ENCODE results near the gene CHEK2. TPM values are rescaled to one million over a fixed set of nuclear protein-coding genes. Genes with fewer than 3 reads are reported as not detected.
A peak's percentile ranks its signal among the peaks of the same experiment; 100 is the strongest.

Gene CHEK2
- total RNA-seq, 2 donors from 2014 or later: 67.5 to 72.3 TPM

- H3K4me3 Mint-ChIP-seq: no peak overlapping the region
- H3K36me3 Mint-ChIP-seq (ENCODE audit: low read depth): peaks cover 68% of the 10 kb centered on the region
- H3K4me3 ChIP-seq (ENCODE audit: low read length): peak overlapping the region; percentile 23
Observed at GRCh38 chr22:28783786-28784671, 42.4 kb upstream of the CHEK2 start.

GRCh38 chr22:28780296-28780695 is 38.7 kb upstream of the CHEK2 start:
- Mint-ChIP-seq H3K9me3 (no peaks in the 10 kb centered on the region), H3K36me3 (ENCODE audit: low read depth) (peaks cover 61% of the 10 kb centered on the region), H3K27ac (no peak overlapping the region), H3K4me1 (peaks cover 10% of the 10 kb centered on the region), H3K27me3 (ENCODE audit: insufficient read depth) (no peaks in the 10 kb centered on the region), H3K4me3 (no peak overlapping the region)
- peaks cover 59% of the 10 kb centered on the region for H3K36me3 ChIP-seq (ENCODE audit: control insufficient read depth, insufficient read depth, low read length)
- no peak for TF ChIP-seq CTCF (conservative IDR thresholded peaks at IDR 0.05)
- H3K9ac ChIP-seq (ENCODE audit: extremely low read depth, low read length, poor library complexity, severe bottlenecking): no peak overlapping the region
- no peaks in the 10 kb centered on the region for H3K9me3 ChIP-seq (ENCODE audit: control insufficient read depth, low read length)
- no peak for DNase-seq
- H3K4me3 ChIP-seq (ENCODE audit: low read length): no peak overlapping the region
- H3K27ac ChIP-seq (ENCODE audit: low read depth, low read length): no peak overlapping the region
- peaks cover 8% of the 10 kb centered on the region for H3K4me1 ChIP-seq (ENCODE audit: control insufficient read depth, insufficient read depth, low read length)
- WGBS, 2 experiments (ENCODE audit: insufficient coverage in 1 of 2, insufficient read length in 1 of 2): 89 to 92% methylated on average over 1 of the region's 1 CpG
- no peaks in the 10 kb centered on the region for H3K27me3 ChIP-seq (ENCODE audit: control insufficient read depth, insufficient read depth, low read length, poor library complexity, severe bottlenecking)

More at GRCh38 chr22:28783786-28784671, 42.4 kb upstream of the CHEK2 start:
- H3K27me3 ChIP-seq (ENCODE audit: control insufficient read depth, insufficient read depth, low read length, poor library complexity, severe bottlenecking): no peaks in the 10 kb centered on the region
- peak overlapping the region; percentile 8 for H3K27ac ChIP-seq (ENCODE audit: low read depth, low read length)
- TF ChIP-seq CTCF (conservative IDR thresholded peaks at IDR 0.05): no peak
- no peaks in the 10 kb centered on the region for H3K9me3 ChIP-seq (ENCODE audit: control insufficient read depth, low read length)
- peaks cover 8% of the 10 kb centered on the region for H3K4me1 ChIP-seq (ENCODE audit: control insufficient read depth, insufficient read depth, low read length)
- Mint-ChIP-seq H3K9me3 (no peaks in the 10 kb centered on the region), H3K27ac (peak overlapping the region; percentile 72), H3K4me1 (peaks cover 10% of the 10 kb centered on the region), H3K27me3 (ENCODE audit: insufficient read depth) (no peaks in the 10 kb centered on the region)
- H3K9ac ChIP-seq (ENCODE audit: extremely low read depth, low read length, poor library complexity, severe bottlenecking): no peak overlapping the region
- peaks cover 81% of the 10 kb centered on the region for H3K36me3 ChIP-seq (ENCODE audit: control insufficient read depth, insufficient read depth, low read length)
- no peak for DNase-seq
- WGBS, 2 experiments (ENCODE audit: insufficient coverage in 1 of 2, insufficient read length in 1 of 2): 95 to 96% methylated on average over 4 of the region's 4 CpGs

- Histone ChIP-seq H3K4me1 (ENCODE audit: control insufficient read depth, insufficient read depth, low read length) (peaks cover 8% of the 10 kb centered on the region), H3K27ac (ENCODE audit: low read depth, low read length) (no peak overlapping the region), H3K9me3 (ENCODE audit: control insufficient read depth, low read length) (no peaks in the 10 kb centered on the region), H3K9ac (ENCODE audit: extremely low read depth, low read length, poor library complexity, severe bottlenecking) (no peak overlapping the region), H3K36me3 (ENCODE audit: control insufficient read depth, insufficient read depth, low read length) (peaks cover 60% of the 10 kb centered on the region), H3K27me3 (ENCODE audit: control insufficient read depth, insufficient read depth, low read length, poor library complexity, severe bottlenecking) (no peaks in the 10 kb centered on the region), H3K4me3 (ENCODE audit: low read length) (no peak overlapping the region)
- H3K36me3 Mint-ChIP-seq (ENCODE audit: low read depth): peaks cover 59% of the 10 kb centered on the region
- H3K9me3 Mint-ChIP-seq: no peaks in the 10 kb centered on the region
- 96% methylated on average over 5 of the region's 5 CpGs for WGBS, 2 experiments (ENCODE audit: insufficient coverage in 1 of 2, insufficient read length in 1 of 2)
- no peak for DNase-seq
- H3K4me3 Mint-ChIP-seq: no peak overlapping the region
- peaks cover 10% of the 10 kb centered on the region for H3K4me1 Mint-ChIP-seq
- H3K27me3 Mint-ChIP-seq (ENCODE audit: insufficient read depth): no peaks in the 10 kb centered on the region
- TF ChIP-seq CTCF (conservative IDR thresholded peaks at IDR 0.05): no peak
- no peak overlapping the region for H3K27ac Mint-ChIP-seq
Observed at GRCh38 chr22:28779833-28780232, 38.2 kb upstream of the CHEK2 start.
